ENCODE measurements around the gene SYNJ1. TPM values are rescaled to one million over a fixed set of nuclear protein-coding genes. Genes with fewer than 3 reads are reported as not detected.

The SYNJ1 gene
- total RNA-seq, 2 donors from 2014 or later: 7.9 to 9.2 TPM

- WGBS: 2% methylated on average over 13 of the region's 13 CpGs
- TF ChIP-seq, protein P1, sequence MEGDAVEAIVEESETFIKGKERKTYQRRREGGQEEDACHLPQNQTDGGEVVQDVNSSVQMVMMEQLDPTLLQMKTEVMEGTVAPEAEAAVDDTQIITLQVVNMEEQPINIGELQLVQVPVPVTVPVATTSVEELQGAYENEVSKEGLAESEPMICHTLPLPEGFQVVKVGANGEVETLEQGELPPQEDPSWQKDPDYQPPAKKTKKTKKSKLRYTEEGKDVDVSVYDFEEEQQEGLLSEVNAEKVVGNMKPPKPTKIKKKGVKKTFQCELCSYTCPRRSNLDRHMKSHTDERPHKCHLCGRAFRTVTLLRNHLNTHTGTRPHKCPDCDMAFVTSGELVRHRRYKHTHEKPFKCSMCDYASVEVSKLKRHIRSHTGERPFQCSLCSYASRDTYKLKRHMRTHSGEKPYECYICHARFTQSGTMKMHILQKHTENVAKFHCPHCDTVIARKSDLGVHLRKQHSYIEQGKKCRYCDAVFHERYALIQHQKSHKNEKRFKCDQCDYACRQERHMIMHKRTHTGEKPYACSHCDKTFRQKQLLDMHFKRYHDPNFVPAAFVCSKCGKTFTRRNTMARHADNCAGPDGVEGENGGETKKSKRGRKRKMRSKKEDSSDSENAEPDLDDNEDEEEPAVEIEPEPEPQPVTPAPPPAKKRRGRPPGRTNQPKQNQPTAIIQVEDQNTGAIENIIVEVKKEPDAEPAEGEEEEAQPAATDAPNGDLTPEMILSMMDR (IDR thresholded peaks at IDR 0.05): no peak
- TF ChIP-seq POLR2AphosphoS5 (IDR thresholded peaks at IDR 0.05) (no peak), POLR2A (IDR thresholded peaks at IDR 0.05) (no peak)
- intact Hi-C loops (cut with DNase I): loop anchor here (5.0 kb wide), 1 partner anchor 44 kb away; the partner anchor contains the start of gene PAXBP1
- H3K4me1 ChIP-seq (replicated peaks): no peaks in the 10 kb centered on the region
- peak overlapping the region; percentile 86 to 87 for H3K27ac ChIP-seq
- no peaks in the 10 kb centered on the region for H3K27me3 ChIP-seq (replicated peaks; ENCODE audit: insufficient read depth)
- H3K4me3 ChIP-seq: peak overlapping the region; percentile 68 to 81
- no peaks in the 10 kb centered on the region for H3K36me3 ChIP-seq
- no peak for DNase-seq (ENCODE audit: low spot score)
- no peaks in the 10 kb centered on the region for H3K9me3 ChIP-seq
Observed at GRCh38 chr21:32728456-32728839, 635 bp upstream of the SYNJ1 start.

GRCh38 chr21:32726839-32727686 is 750 bp downstream of the SYNJ1 start:
- no peaks in the 10 kb centered on the region for H3K27me3 ChIP-seq (replicated peaks; ENCODE audit: insufficient read depth)
- no peaks in the 10 kb centered on the region for H3K36me3 ChIP-seq
- H3K9me3 ChIP-seq: no peaks in the 10 kb centered on the region
- peak overlapping the region; percentile 86 to 87 for H3K27ac ChIP-seq
- intact Hi-C loops (cut with DNase I): loop anchor here (5.0 kb wide), 1 partner anchor 45 kb away; the partner anchor contains the start of gene PAXBP1
- H3K4me1 ChIP-seq (replicated peaks): no peaks in the 10 kb centered on the region
- peak; percentile 13 for DNase-seq (ENCODE audit: low spot score)
- under 1% methylated on average over 40 of the region's 42 CpGs for WGBS
- H3K4me3 ChIP-seq: peak overlapping the region; percentile 68 to 81
- TF ChIP-seq POLR2A (IDR thresholded peaks at IDR 0.05) (no peak), POLR2AphosphoS5 (IDR thresholded peaks at IDR 0.05) (no peak)
- TF ChIP-seq, protein P1 (IDR thresholded peaks at IDR 0.05): no peak

DNA sequence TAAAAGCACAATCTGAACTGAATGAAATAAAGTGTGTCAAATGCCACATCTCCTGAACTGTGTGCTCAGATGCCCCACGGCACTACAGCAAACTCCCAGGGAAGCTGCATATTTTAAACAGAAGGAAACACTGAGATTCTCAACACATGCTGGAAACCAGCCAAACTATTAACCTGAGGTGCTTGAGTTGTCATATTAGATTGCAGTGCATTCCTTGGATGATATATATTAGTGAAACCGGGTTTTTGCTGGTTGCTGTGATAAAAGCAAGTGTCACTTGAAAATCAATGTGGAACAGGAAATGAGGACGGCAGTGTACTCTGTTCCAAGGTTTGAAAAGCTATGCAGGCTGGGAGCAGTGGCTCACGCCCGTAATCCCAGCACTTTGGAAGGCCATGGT is 8.7 kb downstream of the SYNJ1 start:
- DNase-seq (ENCODE audit: low spot score): no peak
- Histone ChIP-seq H3K4me3 (no peak overlapping the region), H3K4me1 (replicated peaks) (no peaks in the 10 kb centered on the region), H3K27ac (no peak overlapping the region), H3K9me3 (no peaks in the 10 kb centered on the region), H3K36me3 (no peaks in the 10 kb centered on the region), H3K27me3 (replicated peaks; ENCODE audit: insufficient read depth) (no peaks in the 10 kb centered on the region)
- intact Hi-C loops (cut with DNase I): no loop called here
- WGBS: 64% methylated on average over 5 of the region's 5 CpGs
- no peak for TF ChIP-seq POLR2A (IDR thresholded peaks at IDR 0.05)
- TF ChIP-seq, protein P1 (IDR thresholded peaks at IDR 0.05): no peak
- TF ChIP-seq POLR2AphosphoS5 (IDR thresholded peaks at IDR 0.05): no peak

GRCh38 chr21:32717851-32718316 is 9.9 kb downstream of the SYNJ1 start:
- Histone ChIP-seq H3K9me3 (no peaks in the 10 kb centered on the region), H3K4me3 (no peak overlapping the region), H3K36me3 (no peaks in the 10 kb centered on the region), H3K4me1 (replicated peaks) (no peaks in the 10 kb centered on the region), H3K27me3 (replicated peaks; ENCODE audit: insufficient read depth) (no peaks in the 10 kb centered on the region), H3K27ac (no peak overlapping the region)
- intact Hi-C loops (cut with DNase I): no loop called here
- TF ChIP-seq POLR2AphosphoS5 (IDR thresholded peaks at IDR 0.05) (no peak), POLR2A (IDR thresholded peaks at IDR 0.05) (no peak)
- TF ChIP-seq, protein P1 (IDR thresholded peaks at IDR 0.05): no peak
- 43% methylated on average over 2 of the region's 2 CpGs for WGBS
- DNase-seq (ENCODE audit: low spot score): no peak

All from prostate gland (tissue), 2 donors.